Central memory CD8-positive, alpha-beta T cell (primary cell): ENCODE measurements around the gene GEMIN8.

Experiments used
- ATAC-seq: fragments of 150-1000 bp; cut with Tn5 transposase; replicated peaks from 2 replicates; pipeline ENCODE4 v1.10.0; 2022; ENCODE audit warnings: mild to moderate bottlenecking, moderate FRiP score, moderate number of reproducible peaks; ENCODE audit not compliant: poor library complexity, severe bottlenecking; ENCODE audit errors: extremely low read depth
- DNase-seq, 2 donors: peaks; one replicate each; pipeline ENCODE4 v3.0.0; 2021; ENCODE audit warnings: low spot score in 2 of 2
- H3K27ac Mint-ChIP-seq: one replicate; pipeline ENCODE4 v1.8.0; 2022; ENCODE audit warnings: low read depth, mild to moderate bottlenecking, moderate library complexity, mixed read lengths
- H3K27me3 Mint-ChIP-seq: one replicate; pipeline ENCODE4 v1.8.0; 2022; ENCODE audit warnings: mixed read lengths
- H3K36me3 Mint-ChIP-seq: one replicate; pipeline ENCODE4 v1.8.0; 2022; ENCODE audit warnings: mild to moderate bottlenecking, moderate library complexity, mixed read lengths; ENCODE audit not compliant: insufficient read depth
- H3K4me1 Mint-ChIP-seq: one replicate; pipeline ENCODE4 v1.8.0; 2022; ENCODE audit warnings: mixed read lengths
- H3K4me3 Mint-ChIP-seq: one replicate; pipeline ENCODE4 v1.8.0; 2022; ENCODE audit warnings: mild to moderate bottlenecking, moderate library complexity, mixed read lengths
- H3K9me3 Mint-ChIP-seq: one replicate; pipeline ENCODE4 v1.8.0; 2022; ENCODE audit warnings: mixed read lengths

GEMIN8 gene

GRCh38 chrX:13966793-13967125 is 62.9 kb downstream of the GEMIN8 start:
- Mint-ChIP-seq H3K27me3 (no peaks in the 10 kb centered on the region), H3K4me1 (no peaks in the 10 kb centered on the region), H3K4me3 (no peak overlapping the region), H3K9me3 (no peaks in the 10 kb centered on the region), H3K27ac (no peak overlapping the region), H3K36me3 (no peaks in the 10 kb centered on the region)
- ATAC-seq (no peak), DNase-seq (no peak)

GRCh38 chrX:13966071-13966792 is 63.5 kb downstream of the GEMIN8 start:
- H3K36me3 Mint-ChIP-seq: no peaks in the 10 kb centered on the region

GRCh38 chrX:13965531-13965930 is 64.2 kb downstream of the GEMIN8 start:
- no peaks in the 10 kb centered on the region for H3K4me1 Mint-ChIP-seq
- DNase-seq (no peak), ATAC-seq (no peak)
- no peak overlapping the region for H3K4me3 Mint-ChIP-seq
- H3K27ac Mint-ChIP-seq: no peak overlapping the region
- H3K36me3 Mint-ChIP-seq: no peaks in the 10 kb centered on the region
- no peaks in the 10 kb centered on the region for H3K9me3 Mint-ChIP-seq
- H3K27me3 Mint-ChIP-seq: no peaks in the 10 kb centered on the region

More at GRCh38 chrX:13966071-13966792, 63.5 kb downstream of the GEMIN8 start:
- no peaks in the 10 kb centered on the region for H3K27me3 Mint-ChIP-seq
- no peak overlapping the region for H3K4me3 Mint-ChIP-seq
- ATAC-seq (no peak), DNase-seq (no peak)
- no peaks in the 10 kb centered on the region for H3K4me1 Mint-ChIP-seq
- no peak overlapping the region for H3K27ac Mint-ChIP-seq
- no peaks in the 10 kb centered on the region for H3K9me3 Mint-ChIP-seq

GRCh38 chrX:13956998-13957397 is 72.7 kb downstream of the GEMIN8 start:
- Mint-ChIP-seq H3K27me3 (peaks cover 29% of the 10 kb centered on the region), H3K36me3 (no peaks in the 10 kb centered on the region), H3K27ac (no peak overlapping the region), H3K4me3 (no peak overlapping the region), H3K4me1 (no peaks in the 10 kb centered on the region), H3K9me3 (no peaks in the 10 kb centered on the region)
- DNase-seq: no peak
- ATAC-seq: no peak
